CD4-positive, alpha-beta T cell treated with Interleukin-15 for 1 hour (primary cell): ENCODE measurements around the gene APH1B.

Experiments
- DNase-seq: peaks from one replicate; pipeline ENCODE4 v3.0.0-alpha.2; 2020

Gene APH1B

GRCh38 chr15:63357731-63358130 lies 80.3 kb downstream of the APH1B start:
- DNase-seq, result no peak

- DNase-seq, result no peak
These were observed 81.0 kb downstream of the APH1B start for GRCh38 chr15:63358241-63359029.
